Stomach (tissue), 9 donors: ENCODE measurements around the gene RPTOR. TPM values are rescaled to one million over a fixed set of nuclear protein-coding genes. Genes with fewer than 3 reads are reported as not detected.
A peak's percentile ranks its signal among the peaks of the same experiment; 100 is the strongest.

Experiments
- DNase-seq, 2 donors: peaks; one replicate each; pipeline versions ENCODE4 v3.0.0 to v3.0.0-alpha.2; 2013 to 2019
- H3K27ac ChIP-seq, 5 donors: fragments of 200-600 bp in 4 of 5; sonication (generic) in 4 of 5; one replicate each; pipeline ENCODE4 v1.5.1; 2013 to 2019; ENCODE audit warnings: mild to moderate bottlenecking in 1 of 5, moderate library complexity in 1 of 5
- H3K27me3 ChIP-seq, 3 donors: fragments of 200-600 bp; sonication (generic); one replicate each; pipeline ENCODE4 v1.5.1; 2017 to 2019; ENCODE audit warnings: mixed run types in 1 of 3
- H3K36me3 ChIP-seq, 4 donors: fragments of 200-600 bp; sonication (generic); 1 replicate in 3 of 4; 2 replicates in 1 of 4; pipeline ENCODE4 v1.5.1; 2016 to 2019
- H3K4me1 ChIP-seq, 4 donors: fragments of 200-600 bp; sonication (generic); one replicate each; pipeline ENCODE4 v1.5.1; 2016 to 2019
- H3K4me3 ChIP-seq, 4 donors: fragments of 200-600 bp; sonication (generic) in 3 of 4; one replicate each; pipeline ENCODE4 v1.5.1; 2016 to 2019; ENCODE audit warnings: mild to moderate bottlenecking in 1 of 4
- H3K9me3 ChIP-seq, 4 donors: fragments of 200-600 bp; sonication (generic); one replicate each; pipeline ENCODE4 v1.5.1; 2016 to 2019
- CTCF ChIP-seq, 7 experiments: fragments of 450-650 bp in 4 of 7; fragments of 200-600 bp in 3 of 7; sonication (generic) in 3 of 7; IDR thresholded peaks; one replicate each; pipeline ENCODE4 v1.5.1; 2016 to 2019; ENCODE audit warnings: antibody characterized with exemption in 7 of 7, control low read depth in 2 of 7, mild to moderate bottlenecking in 1 of 7
- EP300 ChIP-seq: sonication (generic); formaldehyde crosslinking; IDR thresholded peaks from one replicate; pipeline ENCODE4 v1.6.1; 2017; ENCODE audit warnings: antibody characterized with exemption
- POLR2A ChIP-seq, 4 donors: fragments of 450-650 bp; IDR thresholded peaks; one replicate each; pipeline ENCODE4 v1.6.1; 2016; ENCODE audit warnings: antibody characterized with exemption in 4 of 4, control low read depth in 2 of 4, mild to moderate bottlenecking in 1 of 4, moderate library complexity in 1 of 4
- POLR2AphosphoS5 ChIP-seq, 3 donors: sonication (generic); formaldehyde crosslinking; IDR thresholded peaks; one replicate each; pipeline ENCODE4 v1.6.1; 2016; ENCODE audit warnings: antibody characterized with exemption in 3 of 3
- WGBS, 5 donors: extraction: QIAGEN DNeasy Blood & Tissue Kit in 3 of 5; methylation state at CpG; one replicate each; pipeline versions ENCODE4 v1.1.5 to v1.1.7; 2013 to 2018; 5-methylcytosine and 5-hydroxymethylcytosine counted together
- intact Hi-C: fragments of 100-400 bp; cut with DNase I; formaldehyde crosslinking; loops from one replicate; pipeline ENCODE4 v1.15.1; 2023; ENCODE audit warnings: low total_unique reads
- polyA plus RNA-seq, 3 donors: library from polyadenylated mRNA; stranded (reverse); fragments of 200-250 nt; gene quantifications; one replicate each; pipeline ENCODE4 v1.2.3, GENCODE V29; 2013
- total RNA-seq, 5 donors: library from RNA; depleted of rRNA; stranded (reverse); fragments of >200 nt; gene quantifications; one replicate each; pipeline versions ENCODE4 v1.1.0 to v1.2.3, GENCODE V29; 2014 to 2016
- donor health status: healthy with polysubstance abuse.
- donor health status: Bipolar disorder and iron deficiency.
- donor health status: healthy.

Gene RPTOR
- total and polyA plus RNA-seq, 8 donors = 3.8 to 103 (median 19.3) TPM

DNA sequence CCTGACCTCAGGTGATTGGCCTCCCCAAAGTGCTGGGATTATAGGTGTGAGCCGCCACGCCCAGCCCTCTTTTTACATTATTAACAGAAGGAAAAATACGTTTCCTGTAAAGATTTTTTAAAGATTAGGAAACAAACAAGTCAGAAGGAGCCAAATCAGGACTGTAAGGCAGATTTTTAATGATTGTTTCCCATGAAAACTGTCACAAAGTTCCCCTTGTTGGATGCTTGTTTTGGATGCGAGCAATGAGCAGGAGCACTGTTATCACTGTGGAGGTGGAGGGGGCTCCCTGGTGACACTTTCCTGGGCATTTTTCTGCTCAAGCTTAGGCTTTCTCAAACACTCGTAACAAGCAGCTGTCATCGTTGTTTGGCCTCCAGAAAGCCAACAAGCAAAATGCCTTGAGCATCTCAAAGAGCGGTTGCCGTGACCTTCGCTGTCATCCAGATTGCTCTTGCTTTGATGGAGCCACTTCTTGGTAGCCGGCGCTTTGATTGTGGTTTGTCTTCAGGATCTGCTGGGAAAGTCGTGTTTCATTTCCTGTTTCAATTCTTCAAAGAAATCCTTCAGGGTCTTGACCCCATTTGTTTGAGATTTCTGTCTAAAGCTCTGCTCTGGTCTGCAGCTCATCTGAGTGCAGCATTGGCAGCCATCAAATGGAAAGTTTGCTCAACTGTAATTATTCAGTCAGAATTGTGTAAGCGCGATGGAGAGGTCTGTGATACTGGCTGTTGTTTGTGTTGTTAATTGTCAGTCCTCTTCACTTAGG lies 128.7 kb downstream of the RPTOR start:
- peaks cover 0 to 9% (median 0%) of the 10 kb centered on the region in 4 donors for H3K4me1 ChIP-seq
- H3K27me3 ChIP-seq = no peaks in the 10 kb centered on the region
- peak in 1 of 2 donors; percentile 54 for DNase-seq
- no peak overlapping the region for H3K27ac ChIP-seq
- no peaks in the 10 kb centered on the region for H3K9me3 ChIP-seq
- intact Hi-C loops = no loop called here
- no peaks in the 10 kb centered on the region for H3K36me3 ChIP-seq
- H3K4me3 ChIP-seq = no peak overlapping the region
- WGBS, 5 donors = 64 to 71% (median 69%) methylated on average over 14 of the region's 14 CpGs
- TF ChIP-seq CTCF (IDR thresholded peaks at IDR 0.05) (no peak), EP300 (no peak), POLR2A (IDR thresholded peaks at IDR 0.05) (no peak), POLR2AphosphoS5 (IDR thresholded peaks at IDR 0.05) (no peak)

GRCh38 chr17:80675438-80676095 lies 130.9 kb downstream of the RPTOR start:
- H3K27ac ChIP-seq = no peak overlapping the region
- H3K4me3 ChIP-seq = no peak overlapping the region
- intact Hi-C loops = no loop called here
- no peak for TF ChIP-seq POLR2A (IDR thresholded peaks at IDR 0.05)
- TF ChIP-seq POLR2AphosphoS5 (IDR thresholded peaks at IDR 0.05) = no peak
- TF ChIP-seq CTCF (IDR thresholded peaks at IDR 0.05) = no peak
- TF ChIP-seq EP300 = no peak
- no peak for DNase-seq
- H3K36me3 ChIP-seq = no peaks in the 10 kb centered on the region
- WGBS, 5 donors = 87 to 94% (median 94%) methylated on average over 19 of the region's 19 CpGs
- peaks cover 0 to 9% (median 0%) of the 10 kb centered on the region in 4 donors for H3K4me1 ChIP-seq
- H3K9me3 ChIP-seq = no peaks in the 10 kb centered on the region
- H3K27me3 ChIP-seq = no peaks in the 10 kb centered on the region

DNA sequence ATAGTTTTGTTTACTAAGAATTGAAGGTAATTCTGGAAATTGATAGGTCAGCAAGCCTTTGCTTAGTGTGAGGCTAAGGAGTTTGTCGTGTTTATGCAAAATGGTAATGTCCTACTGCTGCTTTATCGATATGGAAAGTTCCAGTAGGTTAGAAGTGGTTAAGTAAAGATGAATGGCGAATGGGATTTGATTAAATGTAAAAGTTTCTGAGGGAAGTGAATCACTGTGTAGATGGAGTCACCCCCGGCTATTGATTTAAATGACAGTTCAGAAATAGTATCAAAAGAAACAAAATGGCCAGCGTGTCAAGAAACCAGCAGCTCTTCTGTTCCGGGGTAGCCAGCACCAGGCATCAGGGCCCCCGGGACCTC lies 131.4 kb downstream of the RPTOR start:
- WGBS, 5 donors = 90 to 98% (median 93%) methylated on average over 7 of the region's 7 CpGs
- no peak overlapping the region for H3K27ac ChIP-seq
- intact Hi-C loops = no loop called here

GRCh38 chr17:80676564-80676963 lies 131.9 kb downstream of the RPTOR start:
- TF ChIP-seq EP300 = no peak
- TF ChIP-seq POLR2A (IDR thresholded peaks at IDR 0.05) = no peak
- TF ChIP-seq CTCF (IDR thresholded peaks at IDR 0.05) = no peak
- no peak for TF ChIP-seq POLR2AphosphoS5 (IDR thresholded peaks at IDR 0.05)
- Histone ChIP-seq H3K4me3 (no peak overlapping the region), H3K9me3 (no peaks in the 10 kb centered on the region), H3K27me3 (no peaks in the 10 kb centered on the region), H3K36me3 (no peaks in the 10 kb centered on the region), H3K4me1 (peaks cover 0 to 9% (median 0%) of the 10 kb centered on the region in 4 donors), H3K27ac (no peak overlapping the region)
- DNase-seq = no peak
- WGBS, 5 donors = 79 to 91% (median 90%) methylated on average over 8 to 9 of the region's 9 CpGs
- intact Hi-C loops = no loop called here

More for the DNA sequence above, 131.4 kb downstream of the RPTOR start:
- Histone ChIP-seq H3K27me3 (no peaks in the 10 kb centered on the region), H3K9me3 (no peaks in the 10 kb centered on the region), H3K36me3 (no peaks in the 10 kb centered on the region), H3K4me3 (no peak overlapping the region), H3K4me1 (peaks cover 0 to 9% (median 0%) of the 10 kb centered on the region in 4 donors)
- TF ChIP-seq CTCF (IDR thresholded peaks at IDR 0.05) = no peak
- TF ChIP-seq POLR2AphosphoS5 (IDR thresholded peaks at IDR 0.05) = no peak
- no peak for TF ChIP-seq POLR2A (IDR thresholded peaks at IDR 0.05)
- no peak for TF ChIP-seq EP300
- no peak for DNase-seq
